Inferior parietal cortex (tissue), 1 donor: ENCODE data around the gene VWF.
"Not testable (repeated sequence)": the region's sequence is repeated elsewhere in the genome, so short reads cannot be mapped to it uniquely, and the experiment has no call there.

Experiments used
- DNase-seq: peaks from one replicate; pipeline ENCODE4 v3.0.0-alpha.2; 2016; ENCODE audit errors: extremely low spot score

Gene VWF

GRCh38 chr12:6033546-6033945, 90.9 kb downstream of the VWF start:
- no peak for DNase-seq

GRCh38 chr12:6032726-6033125, 91.7 kb downstream of the VWF start:
- no peak for DNase-seq

GRCh38 chr12:6031001-6031400, 93.5 kb downstream of the VWF start:
- DNase-seq, result no peak

- no peak for DNase-seq
Observed at GRCh38 chr12:6030081-6030480, 94.4 kb downstream of the VWF start.

DNA sequence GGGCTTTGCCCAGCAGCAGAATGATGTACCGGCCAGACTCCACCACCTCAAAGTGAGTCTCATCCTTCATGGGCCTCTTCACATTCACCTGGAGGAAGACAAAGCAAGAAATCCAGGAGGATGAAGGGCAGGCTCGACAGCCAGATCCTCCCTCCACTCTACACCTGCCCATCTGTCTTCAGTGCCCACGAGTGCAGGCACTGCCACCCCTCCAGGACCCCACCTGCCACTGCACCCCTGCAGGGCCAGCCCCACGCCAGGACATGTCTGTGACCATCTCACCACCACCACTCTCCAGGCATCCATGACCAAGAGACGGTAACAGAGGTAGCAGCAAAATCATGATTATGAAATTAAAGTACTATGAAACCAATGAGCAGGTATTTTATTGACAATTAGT, 95.1 kb downstream of the VWF start:
- DNase-seq, result no peak

DNA sequence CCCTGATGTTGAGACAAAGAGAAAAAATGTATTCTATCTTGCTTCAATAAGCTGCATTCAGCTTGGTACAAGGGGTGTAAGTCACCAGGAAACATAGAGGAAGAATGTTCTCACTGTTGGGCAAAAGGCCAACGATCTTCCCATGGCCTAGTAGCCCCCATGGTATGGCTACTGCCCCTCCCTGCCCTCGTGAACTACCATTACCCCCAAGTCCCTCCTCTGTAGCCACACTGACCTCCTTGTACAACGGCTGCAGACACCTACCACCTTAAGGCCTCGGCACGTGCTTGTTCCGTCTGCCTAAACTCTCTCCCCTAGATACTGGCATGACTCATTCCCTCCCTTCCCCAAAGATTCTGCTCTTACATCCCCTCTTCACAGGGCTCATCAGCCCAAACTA, 97.5 kb downstream of the VWF start:
- no peak for DNase-seq

- not testable (repeated sequence) for DNase-seq
Observed at GRCh38 chr12:6025703-6026298, 98.7 kb downstream of the VWF start.

- DNase-seq, result not testable (repeated sequence)
Observed at GRCh38 chr12:6024066-6024465, 100.4 kb downstream of the VWF start.

DNA sequence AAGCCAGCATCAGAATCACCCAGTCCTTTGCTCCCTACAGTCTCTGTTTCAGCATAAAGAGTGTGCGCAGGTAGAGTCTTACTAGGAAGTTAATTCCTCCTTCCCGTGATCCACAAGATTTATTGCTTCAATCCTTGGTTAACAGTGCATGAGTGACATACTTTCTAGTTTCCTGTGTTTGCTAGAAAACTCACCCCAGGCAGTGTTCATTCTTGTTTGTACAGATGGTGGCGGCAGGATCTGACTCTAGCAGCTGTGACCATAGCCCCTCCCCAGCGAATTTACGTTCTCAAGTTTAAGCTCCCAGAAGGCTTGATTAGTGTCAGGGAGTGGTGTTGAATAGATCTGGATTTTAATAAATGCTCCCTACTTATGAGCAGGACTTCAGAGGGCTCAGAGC, 103.5 kb downstream of the VWF start:
- no peak for DNase-seq

DNA sequence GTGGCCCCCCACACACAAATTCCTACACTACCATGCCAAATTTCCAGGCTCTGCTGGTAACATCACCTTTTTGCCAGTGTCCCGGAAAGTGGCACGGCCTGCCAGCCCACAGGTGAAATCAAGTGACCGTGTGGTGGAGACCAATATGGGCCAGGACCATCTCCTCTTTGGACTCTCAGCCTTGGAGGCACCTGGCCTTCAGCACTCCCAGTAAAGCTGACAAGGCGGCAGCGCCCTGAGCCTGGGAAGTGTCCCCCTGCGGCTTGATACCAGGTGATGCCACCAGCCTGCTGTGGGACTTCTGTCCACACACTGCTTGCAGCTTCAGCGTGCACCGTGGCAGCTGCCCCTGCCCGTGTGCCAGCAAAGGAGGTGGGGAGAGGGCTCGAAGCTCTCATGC, 104.0 kb downstream of the VWF start:
- not testable (repeated sequence) for DNase-seq

DNA sequence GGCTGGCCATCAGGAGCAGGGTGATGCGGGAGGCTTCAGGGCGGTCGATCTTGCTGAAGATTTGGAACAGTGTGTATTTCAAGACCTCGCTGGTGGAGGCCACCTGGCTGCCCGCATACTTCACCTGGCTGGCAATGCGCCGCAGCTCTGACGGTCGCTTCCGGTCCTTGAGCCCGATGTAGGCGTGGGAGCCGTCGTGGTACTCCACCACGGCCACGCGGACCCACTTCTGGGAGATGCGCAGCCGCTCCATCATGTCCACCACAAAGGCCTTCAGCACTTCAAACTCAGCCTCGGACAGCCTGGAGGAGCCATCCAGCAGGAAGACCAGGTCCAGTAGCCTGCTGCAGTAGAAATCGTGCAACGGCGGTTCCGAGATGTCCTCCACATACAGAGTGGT, 105.2 kb downstream of the VWF start:
- not testable (repeated sequence) for DNase-seq

- no peak for DNase-seq
Observed at GRCh38 chr12:6018265-6018664, 106.2 kb downstream of the VWF start.

GRCh38 chr12:6016756-6017155, 107.7 kb downstream of the VWF start:
- no peak for DNase-seq

GRCh38 chr12:6016004-6016403, 108.5 kb downstream of the VWF start:
- DNase-seq, result not testable (repeated sequence)

DNA sequence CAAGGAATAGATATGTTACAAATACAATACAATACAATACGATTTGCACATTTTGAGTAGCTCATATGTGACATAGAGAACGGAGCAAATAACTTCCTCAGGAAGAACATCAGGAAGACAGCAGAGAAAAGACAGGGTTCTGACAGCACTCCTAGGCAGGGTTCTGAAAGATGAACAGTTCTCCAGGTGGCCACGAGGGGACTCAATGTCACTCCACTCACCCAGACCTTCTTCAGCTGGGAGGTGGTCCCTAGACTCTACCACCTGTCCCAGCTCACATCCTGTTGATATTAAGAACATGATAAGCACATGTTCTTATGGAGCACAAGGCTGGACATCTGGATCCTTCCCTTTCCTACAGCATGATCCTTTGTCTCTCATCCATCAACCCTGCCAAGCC, 109.2 kb downstream of the VWF start:
- DNase-seq, result not testable (repeated sequence)

GRCh38 chr12:6010631-6011350, 113.7 kb downstream of the VWF start:
- DNase-seq, result not testable (repeated sequence)

DNA sequence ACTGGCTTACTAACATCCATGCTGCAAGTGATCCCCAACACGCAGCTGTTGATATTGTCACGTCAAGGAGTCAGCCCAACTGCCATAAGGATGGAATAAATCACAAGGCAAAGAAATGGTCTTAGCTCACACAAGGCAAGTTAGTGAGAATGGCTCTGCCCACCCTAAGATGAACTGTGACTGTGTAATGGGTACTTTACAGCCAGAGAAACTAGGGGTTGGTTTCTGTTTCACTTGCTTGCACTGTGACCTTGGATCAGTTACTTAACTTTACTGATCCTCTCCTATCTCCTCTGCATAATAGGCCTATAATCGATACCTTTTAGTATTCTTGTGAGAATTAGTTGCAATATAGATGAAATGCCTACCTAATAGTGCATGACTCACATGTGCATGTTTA, 127.2 kb downstream of the VWF start:
- DNase-seq, result no peak

DNA sequence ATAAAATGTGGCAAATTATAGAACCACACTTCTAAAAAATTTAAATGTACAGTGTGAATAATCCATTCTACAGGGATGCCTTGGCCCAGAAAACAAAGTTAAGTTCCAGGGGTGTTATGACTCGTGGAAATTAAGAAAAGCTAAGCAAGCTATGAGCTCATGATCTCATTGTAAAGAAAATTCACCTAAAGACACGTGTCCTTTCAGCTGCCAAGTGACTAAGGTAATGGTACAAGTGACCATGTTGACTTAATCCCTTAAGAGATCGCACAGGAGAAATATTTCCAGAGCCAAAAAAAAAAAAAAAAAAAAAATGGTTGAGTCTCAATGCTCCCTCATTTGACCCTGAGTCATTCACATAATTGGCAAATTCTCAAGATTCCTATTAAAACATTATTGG, 128.0 kb downstream of the VWF start:
- no peak for DNase-seq

DNA sequence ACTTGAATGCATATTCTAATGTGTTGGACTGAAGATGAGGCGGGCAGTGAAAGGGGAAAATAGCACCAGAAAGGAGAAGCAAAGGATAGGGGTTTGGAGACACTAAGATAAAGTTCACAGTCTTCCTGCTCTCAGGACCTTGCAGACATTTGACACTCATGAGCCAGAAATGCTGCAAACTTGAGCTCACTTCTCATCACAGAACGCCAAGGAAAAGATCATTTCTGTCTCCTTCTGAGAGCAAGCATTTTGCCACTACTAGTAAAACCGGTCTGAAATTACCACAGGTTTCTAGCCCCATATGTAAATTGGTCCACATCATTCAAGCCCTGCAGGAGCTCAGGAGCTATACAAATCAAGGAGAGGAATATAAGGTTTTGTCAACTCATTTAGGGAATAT, 134.8 kb downstream of the VWF start:
- DNase-seq, result no peak

GRCh38 chr12:5988659-5989116, 135.8 kb downstream of the VWF start:
- peak; percentile 72 for DNase-seq

GRCh38 chr12:5988088-5988487, 136.4 kb downstream of the VWF start:
- no peak for DNase-seq

DNA sequence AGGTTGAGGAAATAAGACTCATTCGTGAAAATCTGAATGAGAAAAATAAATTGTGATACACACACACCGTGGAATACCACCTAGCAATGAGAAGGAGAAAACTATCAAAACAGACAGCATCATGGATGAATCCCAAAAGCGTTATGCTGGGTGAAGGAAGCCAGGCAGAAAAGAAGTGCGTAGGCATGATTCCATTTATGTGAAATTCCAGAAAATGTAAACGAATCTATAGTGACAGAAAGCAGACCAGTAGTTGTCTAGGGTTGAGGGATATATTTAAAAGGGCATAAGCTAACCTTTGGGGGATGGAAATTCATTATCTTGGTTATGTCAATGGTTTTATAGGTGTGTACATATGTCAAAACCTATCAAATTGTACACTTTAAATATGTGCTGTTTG, 136.9 kb downstream of the VWF start:
- no peak for DNase-seq

DNA sequence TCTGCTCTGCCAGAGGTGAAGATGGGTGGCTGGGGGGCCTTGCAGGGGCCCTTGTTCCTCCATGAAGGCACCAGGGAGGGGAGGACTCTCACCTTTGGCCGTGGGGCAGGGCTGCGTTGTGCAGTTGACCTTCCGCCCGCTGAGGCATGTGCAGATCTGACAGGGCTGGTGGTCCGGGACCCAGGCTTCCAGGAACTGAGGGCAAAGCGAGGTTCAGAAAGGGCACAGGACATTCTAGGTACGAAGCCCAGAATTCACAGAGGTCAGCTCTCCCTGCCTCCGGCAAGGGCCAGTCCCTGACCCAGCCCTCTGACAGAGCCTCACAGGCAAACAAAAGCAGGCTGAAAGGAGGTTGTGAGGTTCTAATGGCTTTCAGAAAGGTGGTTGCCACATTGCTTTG, 139.0 kb downstream of the VWF start:
- DNase-seq, result no peak

DNA sequence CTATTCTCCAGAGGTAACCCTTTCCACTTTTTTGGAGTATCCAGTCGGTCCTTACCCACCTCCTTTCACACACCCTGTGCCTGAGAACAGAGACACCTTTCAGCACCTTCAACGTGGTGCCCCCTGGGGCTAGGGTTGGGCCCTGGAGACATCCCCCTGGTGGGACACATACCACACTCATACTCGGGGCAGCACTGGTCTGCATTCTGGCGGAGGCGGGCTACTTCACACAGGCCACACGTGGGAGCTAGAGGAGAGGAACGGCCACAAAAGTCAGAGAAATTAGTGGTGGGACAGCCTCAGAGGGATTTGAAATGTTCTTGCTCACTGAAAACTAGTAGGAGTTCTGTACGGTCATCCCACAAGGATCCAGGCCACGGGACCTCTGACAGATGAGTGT, 139.6 kb downstream of the VWF start:
- DNase-seq, result no peak
